AG04450 (cell line): ENCODE results near the gene PRKAG3. TPM values are rescaled to one million over a fixed set of nuclear protein-coding genes. Genes with fewer than 3 reads are reported as not detected.

Experiments used
- CTCF ChIA-PET: fragments of 300-600, 350-600 bp; formaldehyde crosslinking; extraction: SDS; loops from one replicate; lab custom pipeline; 2022; ENCODE audit warnings: antibody characterized with exemption, inconsistent platforms; lab: Charles Lee
- POLR2A ChIA-PET: fragments of 350-600 bp; formaldehyde crosslinking; extraction: SDS; loops from one replicate; lab custom pipeline; 2021; ENCODE audit warnings: antibody characterized with exemption, inconsistent platforms; lab: Yijun Ruan, JAX
- DNase-seq: peaks from one replicate; pipeline ENCODE4 v3.0.0-alpha.2; 2011; ENCODE audit warnings: low read depth, low spot score
- H3K27ac ChIP-seq: one replicate; pipeline ENCODE4 v1.5.1; 2012; ENCODE audit warnings: low read depth, low read length, control low read depth
- H3K27me3 ChIP-seq: one replicate; pipeline ENCODE4 v1.6.0; 2012; ENCODE audit warnings: low read length; ENCODE audit not compliant: control insufficient read depth, insufficient read depth
- H3K4me3 ChIP-seq: 2 replicates; pipeline ENCODE4 v1.5.1; 2011; ENCODE audit warnings: mild to moderate bottlenecking, low read depth, low read length, control low read depth
- H3K9me3 ChIP-seq: 2 replicates; pipeline ENCODE4 v1.5.1; 2012; ENCODE audit warnings: low read length; ENCODE audit not compliant: control insufficient read depth, insufficient read depth
- CTCF ChIP-seq: IDR thresholded peaks from 2 replicates; pipeline ENCODE4 v1.5.1; 2011; ENCODE audit warnings: low read depth, low read length, control low read depth, inconsistent platforms
- polyA plus RNA-seq: library from polyadenylated mRNA; depleted of rRNA; stranded (reverse); fragments of >200 nt; gene quantifications from 2 replicates; pipeline ENCODE4 v1.2.3, GENCODE V29; 2011

Gene PRKAG3
- polyA plus RNA-seq, 1 experiment: not detected

DNA sequence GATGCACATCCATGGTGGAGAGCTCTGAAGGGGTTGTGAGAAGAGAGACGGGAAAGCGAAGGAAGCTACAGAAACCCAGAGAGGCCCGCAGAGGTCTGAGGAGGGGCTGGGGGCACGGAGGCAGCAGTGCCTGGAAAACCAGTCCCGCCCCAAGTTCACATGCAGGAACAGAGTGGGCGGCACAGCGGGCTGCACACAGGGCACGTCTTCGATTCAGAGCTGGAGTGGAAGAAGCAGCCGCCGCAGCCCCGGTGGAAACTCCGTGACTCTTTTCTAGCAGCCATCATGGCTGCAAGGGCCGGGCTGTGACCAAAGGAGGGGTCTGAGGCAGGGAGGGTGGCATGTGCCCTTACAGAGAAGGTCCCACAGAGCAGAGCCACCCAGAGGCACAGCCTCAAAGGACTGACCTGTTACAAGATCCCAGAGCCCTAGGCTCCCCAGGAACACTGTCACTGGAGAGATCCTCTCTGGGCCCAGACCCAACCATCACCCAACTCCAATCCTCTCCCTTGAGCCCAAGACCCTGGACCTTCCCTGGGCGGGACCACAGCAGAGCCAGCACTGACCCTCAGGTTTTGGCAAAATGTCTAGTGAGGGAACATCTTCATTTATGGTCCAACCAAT is 10.7 kb downstream of the PRKAG3 start:
- ChIA-PET POLR2A (no interaction called here), CTCF (interaction anchor here (1.4 kb wide), 2 partner anchors 110 to 134 kb away, joined by 3 to 4 read pairs; partner anchors contain the start of gene TTLL4)
- Histone ChIP-seq H3K27me3 (peaks cover 16% of the 10 kb centered on the region), H3K4me3 (no peak overlapping the region), H3K9me3 (no peaks in the 10 kb centered on the region; the same call in 1 of the 2 replicates), H3K27ac (no peak overlapping the region)
- no peak for TF ChIP-seq CTCF
- DNase-seq: no peak

DNA sequence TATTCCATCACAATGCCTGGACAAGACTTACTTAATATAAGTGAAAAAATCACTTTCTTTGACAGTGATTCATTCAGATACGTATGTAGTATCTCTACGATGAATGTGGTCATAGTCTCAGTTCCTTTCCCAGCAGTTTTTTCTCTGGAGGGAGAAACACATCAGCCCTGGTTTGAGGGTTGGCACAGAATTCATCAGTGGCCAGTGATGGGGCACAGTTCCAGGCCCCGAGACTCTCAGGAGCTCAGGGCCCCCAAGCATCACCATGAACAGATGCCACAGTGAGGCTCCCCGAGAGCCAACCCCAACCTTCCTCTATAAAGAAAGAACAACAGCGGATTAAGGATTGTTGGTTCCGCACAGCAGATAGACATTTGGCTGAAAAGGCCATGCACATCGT is 12.5 kb downstream of the PRKAG3 start:
- ChIA-PET CTCF (interaction anchor here (0.6 kb wide), 1 partner anchor 10 kb away, joined by 3 read pairs; no protein-coding TSS in a partner anchor), POLR2A (no interaction called here)
- Histone ChIP-seq H3K4me3 (no peak overlapping the region), H3K27me3 (peaks cover 16% of the 10 kb centered on the region), H3K9me3 (no peaks in the 10 kb centered on the region; the same call in 1 of the 2 replicates), H3K27ac (no peak overlapping the region)
- DNase-seq: no peak
- TF ChIP-seq CTCF: no peak

DNA sequence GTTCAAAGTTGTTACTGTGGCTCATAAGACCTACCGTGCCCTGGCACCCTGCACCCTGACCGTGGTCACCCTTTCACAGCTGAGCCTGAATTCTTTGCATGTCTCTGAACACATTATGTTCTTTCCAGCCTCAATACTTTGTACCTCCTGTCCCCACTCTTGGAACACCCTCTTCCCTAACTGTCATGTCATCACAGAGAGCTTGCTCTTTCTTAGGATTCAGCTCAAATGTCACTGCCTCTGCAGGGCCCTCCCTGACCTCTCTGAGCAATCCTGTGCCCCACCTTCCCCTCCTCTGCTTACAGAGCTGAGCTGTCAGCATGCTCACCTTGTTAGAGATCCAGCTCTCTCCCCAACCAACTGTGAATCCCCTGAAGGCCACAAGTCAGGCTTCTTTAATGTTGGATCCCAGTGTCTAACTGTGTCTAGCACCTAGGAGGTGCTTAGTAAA is 15.0 kb downstream of the PRKAG3 start:
- POLR2A ChIA-PET: no interaction called here
- Histone ChIP-seq H3K27ac (no peak overlapping the region), H3K4me3 (no peak overlapping the region), H3K27me3 (peaks cover 6% of the 10 kb centered on the region), H3K9me3 (no peaks in the 10 kb centered on the region; the same call in 1 of the 2 replicates)
- CTCF ChIA-PET: interaction anchor here (1.0 to 1.5 kb wide), 2 partner anchors 31 to 60 kb away, joined by 3 to 4 read pairs; no protein-coding TSS in a partner anchor
- DNase-seq: no peak
- no peak for TF ChIP-seq CTCF

DNA sequence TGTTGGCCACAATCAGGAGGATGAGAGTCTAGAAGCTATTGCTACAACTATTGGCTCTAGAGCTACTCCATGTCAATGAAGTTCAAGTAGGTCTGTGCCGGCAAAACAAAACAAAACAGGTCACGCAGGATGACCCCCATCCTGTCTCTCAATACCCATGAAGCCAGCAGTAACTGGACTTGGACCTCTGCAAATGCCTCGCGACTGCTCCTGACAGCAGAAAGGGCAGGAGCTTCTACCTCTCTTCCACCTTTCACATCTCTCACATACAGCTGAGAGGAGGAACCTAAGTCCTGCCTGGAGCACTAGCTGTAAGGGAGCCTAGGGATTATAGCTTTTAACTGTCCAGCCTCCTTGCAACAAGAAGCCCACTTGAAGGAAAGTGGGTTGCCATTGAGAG is 16.0 kb downstream of the PRKAG3 start:
- Histone ChIP-seq H3K27ac (no peak overlapping the region), H3K4me3 (no peak overlapping the region), H3K9me3 (no peaks in the 10 kb centered on the region; the same call in 1 of the 2 replicates), H3K27me3 (no peaks in the 10 kb centered on the region)
- DNase-seq: no peak
- ChIA-PET POLR2A (no interaction called here), CTCF (interaction anchor here (1.5 kb wide), 1 partner anchor 32 kb away, joined by 4 read pairs; no protein-coding TSS in a partner anchor)
- TF ChIP-seq CTCF: no peak

GRCh38 chr2:218815244-218815637 is 16.4 kb downstream of the PRKAG3 start:
- no peak for TF ChIP-seq CTCF
- H3K27ac ChIP-seq: no peak overlapping the region
- H3K27me3 ChIP-seq: no peaks in the 10 kb centered on the region
- H3K4me3 ChIP-seq: no peak overlapping the region
- ChIA-PET CTCF (no interaction called here), POLR2A (no interaction called here)
- H3K9me3 ChIP-seq: no peaks in the 10 kb centered on the region; the same call in 1 of the 2 replicates
- no peak for DNase-seq
